ENCODE data around the gene RIPOR1. TPM values are rescaled to one million over a fixed set of nuclear protein-coding genes. Genes with fewer than 3 reads are reported as not detected.
A peak's percentile ranks its signal among the peaks of the same experiment; 100 is the strongest.

Gene RIPOR1
- total RNA-seq, 1 donor from 2014 or later: 74.9 TPM

GRCh38 chr16:67542464-67542863 lies 13.8 kb downstream of the RIPOR1 start:
- no peak for DNase-seq (ENCODE audit: low read depth)

GRCh38 chr16:67543036-67543435 lies 14.4 kb downstream of the RIPOR1 start:
- no peak overlapping the region for H3K4me3 ChIP-seq (ENCODE audit: low read depth, low read length)
- no peak for TF ChIP-seq CTCF (conservative IDR thresholded peaks at IDR 0.05; ENCODE audit: low read depth, low read length)
- DNase-seq (ENCODE audit: low read depth): no peak

More at GRCh38 chr16:67542464-67542863, 13.8 kb downstream of the RIPOR1 start:
- no peak for TF ChIP-seq CTCF (conservative IDR thresholded peaks at IDR 0.05; ENCODE audit: low read depth, low read length)
- no peak overlapping the region for H3K4me3 ChIP-seq (ENCODE audit: low read depth, low read length)

DNA sequence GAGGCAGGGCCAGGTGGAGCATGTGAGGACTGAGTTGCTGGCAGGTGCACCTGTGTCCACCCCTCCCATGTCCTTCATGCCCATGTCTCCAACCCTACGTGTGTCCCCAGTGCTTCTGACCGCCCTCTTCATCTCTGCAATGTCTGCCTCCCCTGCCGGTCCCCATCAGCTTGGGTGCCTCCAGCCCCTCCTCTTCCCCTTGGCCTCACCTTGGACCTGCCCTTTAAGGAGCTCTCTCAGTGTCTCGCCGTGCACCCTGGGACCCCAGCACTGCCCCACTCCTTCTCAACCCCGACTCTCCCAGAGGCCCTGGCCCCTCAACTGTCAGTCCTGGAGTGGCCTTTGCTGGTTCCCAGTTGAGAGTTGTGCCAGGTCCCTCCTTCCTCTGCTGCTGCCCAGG lies 15.0 kb downstream of the RIPOR1 start:
- no peak for TF ChIP-seq CTCF (conservative IDR thresholded peaks at IDR 0.05; ENCODE audit: low read depth, low read length)
- no peak for DNase-seq (ENCODE audit: low read depth)
- H3K4me3 ChIP-seq (ENCODE audit: low read depth, low read length): no peak overlapping the region

GRCh38 chr16:67544329-67544841 lies 15.8 kb downstream of the RIPOR1 start:
- H3K4me3 ChIP-seq (ENCODE audit: low read depth, low read length): no peak overlapping the region
- no peak for DNase-seq (ENCODE audit: low read depth)
- TF ChIP-seq CTCF (conservative IDR thresholded peaks at IDR 0.05; ENCODE audit: low read depth, low read length): peak; percentile 28

- DNase-seq (ENCODE audit: low read depth): no peak
- no peak for TF ChIP-seq CTCF (conservative IDR thresholded peaks at IDR 0.05; ENCODE audit: low read depth, low read length)
- no peak overlapping the region for H3K4me3 ChIP-seq (ENCODE audit: low read depth, low read length)
These were observed 16.4 kb downstream of the RIPOR1 start for GRCh38 chr16:67544844-67545664.

GRCh38 chr16:67545665-67546024 lies 17.0 kb downstream of the RIPOR1 start:
- no peak overlapping the region for H3K4me3 ChIP-seq (ENCODE audit: low read depth, low read length)
- no peak for TF ChIP-seq CTCF (conservative IDR thresholded peaks at IDR 0.05; ENCODE audit: low read depth, low read length)
- no peak for DNase-seq (ENCODE audit: low read depth)

GRCh38 chr16:67546091-67546501 lies 17.5 kb downstream of the RIPOR1 start:
- no peak for TF ChIP-seq CTCF (conservative IDR thresholded peaks at IDR 0.05; ENCODE audit: low read depth, low read length)
- no peak overlapping the region for H3K4me3 ChIP-seq (ENCODE audit: low read depth, low read length)
- no peak for DNase-seq (ENCODE audit: low read depth)
